CD4-positive, alpha-beta memory T cell (primary cell): ENCODE results near the gene PF4V1. TPM values are rescaled to one million over a fixed set of nuclear protein-coding genes. Genes with fewer than 3 reads are reported as not detected.

Experiments
- CTCF ChIA-PET: fragments of 350-600 bp; sonication (Branson Sonifier 250); formaldehyde crosslinking; loops from one replicate; lab custom pipeline; 2021; ENCODE audit warnings: inconsistent platforms; ENCODE audit not compliant: partially characterized antibody; lab: Charles Lee
- POLR2A ChIA-PET: fragments of 350-600 bp; sonication (Branson Sonifier 250); formaldehyde crosslinking; loops from one replicate; lab custom pipeline; 2021; ENCODE audit not compliant: partially characterized antibody; lab: Charles Lee
- DNase-seq, 5 donors: peaks; one replicate each; pipeline versions ENCODE4 v3.0.0 to v3.0.0-alpha.2; 2020 to 2022; ENCODE audit warnings: mixed read lengths in 1 of 5
- H3K27ac ChIP-seq: one replicate; pipeline ENCODE4 v1.7.0; 2013; ENCODE audit warnings: low read depth, low read length
- H3K27me3 ChIP-seq: 2 replicates; pipeline ENCODE4 v1.7.0; 2013; ENCODE audit warnings: mild to moderate bottlenecking, low read length, moderate library complexity; ENCODE audit not compliant: insufficient read depth
- H3K36me3 ChIP-seq: 2 replicates; pipeline ENCODE4 v1.7.0; 2013; ENCODE audit warnings: mild to moderate bottlenecking, low read length, moderate library complexity; ENCODE audit not compliant: insufficient read depth
- H3K4me1 ChIP-seq: 2 replicates; pipeline ENCODE4 v1.7.0; 2013; ENCODE audit warnings: mild to moderate bottlenecking, low read length, moderate library complexity; ENCODE audit not compliant: insufficient read depth
- H3K4me3 ChIP-seq, 2 donors: one replicate each; pipeline ENCODE4 v1.7.0; 2013; ENCODE audit warnings: low read length in 2 of 2, mild to moderate bottlenecking in 1 of 2
- H3K9me3 ChIP-seq, 2 donors: one replicate each; pipeline ENCODE4 v1.7.0; 2013; ENCODE audit warnings: low read length in 2 of 2, control low read depth in 1 of 2; ENCODE audit not compliant: control insufficient read depth in 1 of 2
- H3K27ac Mint-ChIP-seq, 7 donors: one replicate each; pipeline ENCODE4 v1.8.0; 2020 to 2021; ENCODE audit warnings: mixed read lengths in 7 of 7, mild to moderate bottlenecking in 6 of 7, inconsistent platforms in 3 of 7, moderate library complexity in 3 of 7
- H3K27me3 Mint-ChIP-seq, 2 donors: one replicate each; pipeline ENCODE4 v1.8.0; 2020 to 2021; ENCODE audit warnings: mixed read lengths in 2 of 2
- H3K36me3 Mint-ChIP-seq, 2 donors: one replicate each; pipeline ENCODE4 v1.8.0; 2020 to 2021; ENCODE audit warnings: mixed read lengths in 2 of 2, inconsistent platforms in 1 of 2, mild to moderate bottlenecking in 1 of 2
- H3K4me1 Mint-ChIP-seq, 4 donors: one replicate each; pipeline ENCODE4 v1.8.0; 2020 to 2021; ENCODE audit warnings: mixed read lengths in 4 of 4, mild to moderate bottlenecking in 1 of 4
- H3K4me3 Mint-ChIP-seq, 8 donors: one replicate each; pipeline ENCODE4 v1.8.0; 2020 to 2021; ENCODE audit warnings: mixed read lengths in 8 of 8, mild to moderate bottlenecking in 7 of 8, moderate library complexity in 6 of 8, inconsistent platforms in 3 of 8
- H3K9me3 Mint-ChIP-seq, 8 donors: one replicate each; pipeline ENCODE4 v1.8.0; 2020 to 2021; ENCODE audit warnings: mixed read lengths in 8 of 8, mild to moderate bottlenecking in 5 of 8, inconsistent platforms in 3 of 8, moderate library complexity in 1 of 8
- intact Hi-C: fragments of 100-400 bp; cut with micrococcal nuclease; formaldehyde crosslinking; loops from one replicate; pipeline ENCODE4 v1.15.1; 2023
- polyA plus RNA-seq, 2 donors: library from polyadenylated mRNA; unstranded; fragments of 300-500 nt; fragmentation: Illumina TruSeq; gene quantifications; one replicate each; pipeline ENCODE4 v1.2.3, GENCODE V29; 2021
- total RNA-seq, 2 experiments: library from RNA; stranded (reverse); gene quantifications; one replicate each; pipeline ENCODE4 v1.2.3, GENCODE V29; 2021

Gene PF4V1
- total and polyA plus RNA-seq, 4 experiments from 2014 or later, result not detected

GRCh38 chr4:73864365-73864764 lies 11.3 kb downstream of the PF4V1 start:
- Mint-ChIP-seq H3K4me1 (no peaks in the 10 kb centered on the region), H3K27me3 (peaks cover under 1 to 7% of the 10 kb centered on the region in 2 donors), H3K27ac (no peak overlapping the region), H3K36me3 (no peaks in the 10 kb centered on the region), H3K9me3 (peaks cover 0 to 5% (median 0%) of the 10 kb centered on the region in 8 donors), H3K4me3 (no peak overlapping the region)
- intact Hi-C loops, result no loop called here
- Histone ChIP-seq H3K9me3 (no peaks in the 10 kb centered on the region), H3K4me3 (no peak overlapping the region), H3K36me3 (no peaks in the 10 kb centered on the region), H3K27ac (no peak overlapping the region), H3K4me1 (no peaks in the 10 kb centered on the region), H3K27me3 (no peaks in the 10 kb centered on the region)
- DNase-seq, result no peak
- POLR2A ChIA-PET, result no interaction called here
- CTCF ChIA-PET, result no interaction called here

- H3K36me3 Mint-ChIP-seq, result no peaks in the 10 kb centered on the region
- peaks cover 2 to 7% of the 10 kb centered on the region in 2 donors for H3K27me3 Mint-ChIP-seq
- DNase-seq, result no peak
- H3K4me3 ChIP-seq, result no peak overlapping the region
- intact Hi-C loops, result no loop called here
- POLR2A ChIA-PET, result no interaction called here
- H3K27ac Mint-ChIP-seq, result no peak overlapping the region
- H3K4me1 ChIP-seq, result no peaks in the 10 kb centered on the region
- no peaks in the 10 kb centered on the region for H3K27me3 ChIP-seq
- peaks cover 0 to 6% (median 0%) of the 10 kb centered on the region in 8 donors for H3K9me3 Mint-ChIP-seq
- CTCF ChIA-PET, result no interaction called here
- H3K27ac ChIP-seq, result no peak overlapping the region
- H3K9me3 ChIP-seq, result no peaks in the 10 kb centered on the region
- H3K4me3 Mint-ChIP-seq, result no peak overlapping the region
- H3K4me1 Mint-ChIP-seq, result no peaks in the 10 kb centered on the region
- H3K36me3 ChIP-seq, result no peaks in the 10 kb centered on the region
Observed at GRCh38 chr4:73864961-73865360, 11.9 kb downstream of the PF4V1 start.

- no peaks in the 10 kb centered on the region for H3K9me3 ChIP-seq
- POLR2A ChIA-PET, result no interaction called here
- no peak overlapping the region for H3K4me3 ChIP-seq
- CTCF ChIA-PET, result no interaction called here
- no peak overlapping the region for H3K27ac ChIP-seq
- H3K27me3 ChIP-seq, result no peaks in the 10 kb centered on the region
- Mint-ChIP-seq H3K4me1 (no peaks in the 10 kb centered on the region), H3K9me3 (peaks cover 0 to 6% (median 0%) of the 10 kb centered on the region in 8 donors), H3K27ac (no peak overlapping the region), H3K27me3 (peaks cover 6 to 7% of the 10 kb centered on the region in 2 donors), H3K36me3 (no peaks in the 10 kb centered on the region), H3K4me3 (no peak overlapping the region)
- intact Hi-C loops, result no loop called here
- no peaks in the 10 kb centered on the region for H3K4me1 ChIP-seq
- H3K36me3 ChIP-seq, result no peaks in the 10 kb centered on the region
- no peak for DNase-seq
Observed at GRCh38 chr4:73865431-73866096, 12.5 kb downstream of the PF4V1 start.

GRCh38 chr4:73866246-73866645 lies 13.2 kb downstream of the PF4V1 start:
- no peak for DNase-seq
- Mint-ChIP-seq H3K4me1 (no peaks in the 10 kb centered on the region), H3K36me3 (no peaks in the 10 kb centered on the region), H3K27ac (no peak overlapping the region), H3K27me3 (peaks cover 6 to 10% of the 10 kb centered on the region in 2 donors), H3K9me3 (peaks cover 0 to 6% (median 0%) of the 10 kb centered on the region in 8 donors), H3K4me3 (no peak overlapping the region)
- CTCF ChIA-PET, result no interaction called here
- H3K27me3 ChIP-seq, result no peaks in the 10 kb centered on the region
- no peaks in the 10 kb centered on the region for H3K4me1 ChIP-seq
- H3K9me3 ChIP-seq, result no peaks in the 10 kb centered on the region
- H3K36me3 ChIP-seq, result no peaks in the 10 kb centered on the region
- no peak overlapping the region for H3K4me3 ChIP-seq
- no peak overlapping the region for H3K27ac ChIP-seq
- POLR2A ChIA-PET, result no interaction called here
- intact Hi-C loops, result no loop called here

- H3K27me3 ChIP-seq, result no peaks in the 10 kb centered on the region
- peaks cover 0 to 6% (median 0%) of the 10 kb centered on the region in 8 donors for H3K9me3 Mint-ChIP-seq
- H3K4me1 ChIP-seq, result no peaks in the 10 kb centered on the region
- no peak overlapping the region for H3K27ac Mint-ChIP-seq
- CTCF ChIA-PET, result no interaction called here
- intact Hi-C loops, result no loop called here
- H3K4me3 Mint-ChIP-seq, result no peak overlapping the region
- DNase-seq, result no peak
- no peak overlapping the region for H3K27ac ChIP-seq
- POLR2A ChIA-PET, result no interaction called here
- H3K36me3 Mint-ChIP-seq, result no peaks in the 10 kb centered on the region
- H3K9me3 ChIP-seq, result no peaks in the 10 kb centered on the region
- H3K36me3 ChIP-seq, result no peaks in the 10 kb centered on the region
- peaks cover 6 to 10% of the 10 kb centered on the region in 2 donors for H3K27me3 Mint-ChIP-seq
- no peak overlapping the region for H3K4me3 ChIP-seq
- no peaks in the 10 kb centered on the region for H3K4me1 Mint-ChIP-seq
Observed at GRCh38 chr4:73867783-73868182, 14.7 kb downstream of the PF4V1 start.

- Mint-ChIP-seq H3K4me1 (no peaks in the 10 kb centered on the region), H3K36me3 (no peaks in the 10 kb centered on the region), H3K9me3 (peaks cover 0 to 6% (median 0%) of the 10 kb centered on the region in 8 donors), H3K27me3 (peaks cover 6 to 10% of the 10 kb centered on the region in 2 donors), H3K4me3 (no peak overlapping the region), H3K27ac (no peak overlapping the region)
- ChIA-PET POLR2A (no interaction called here), CTCF (no interaction called here)
- Histone ChIP-seq H3K36me3 (no peaks in the 10 kb centered on the region), H3K4me1 (no peaks in the 10 kb centered on the region), H3K9me3 (no peaks in the 10 kb centered on the region), H3K27ac (no peak overlapping the region), H3K27me3 (no peaks in the 10 kb centered on the region), H3K4me3 (no peak overlapping the region)
- intact Hi-C loops, result no loop called here
- DNase-seq, result no peak
Observed at GRCh38 chr4:73868206-73869129, 15.4 kb downstream of the PF4V1 start.
